NCI-H1105 treated with DMSO at 0.1 percent for 48 hours (cell line): ENCODE results near the gene ABCA2.

ENCODE experiments used
- DNase-seq: peaks from one replicate; lab custom pipeline; 2025; lab: John Stamatoyannopoulos, UW

The ABCA2 gene, protein sequence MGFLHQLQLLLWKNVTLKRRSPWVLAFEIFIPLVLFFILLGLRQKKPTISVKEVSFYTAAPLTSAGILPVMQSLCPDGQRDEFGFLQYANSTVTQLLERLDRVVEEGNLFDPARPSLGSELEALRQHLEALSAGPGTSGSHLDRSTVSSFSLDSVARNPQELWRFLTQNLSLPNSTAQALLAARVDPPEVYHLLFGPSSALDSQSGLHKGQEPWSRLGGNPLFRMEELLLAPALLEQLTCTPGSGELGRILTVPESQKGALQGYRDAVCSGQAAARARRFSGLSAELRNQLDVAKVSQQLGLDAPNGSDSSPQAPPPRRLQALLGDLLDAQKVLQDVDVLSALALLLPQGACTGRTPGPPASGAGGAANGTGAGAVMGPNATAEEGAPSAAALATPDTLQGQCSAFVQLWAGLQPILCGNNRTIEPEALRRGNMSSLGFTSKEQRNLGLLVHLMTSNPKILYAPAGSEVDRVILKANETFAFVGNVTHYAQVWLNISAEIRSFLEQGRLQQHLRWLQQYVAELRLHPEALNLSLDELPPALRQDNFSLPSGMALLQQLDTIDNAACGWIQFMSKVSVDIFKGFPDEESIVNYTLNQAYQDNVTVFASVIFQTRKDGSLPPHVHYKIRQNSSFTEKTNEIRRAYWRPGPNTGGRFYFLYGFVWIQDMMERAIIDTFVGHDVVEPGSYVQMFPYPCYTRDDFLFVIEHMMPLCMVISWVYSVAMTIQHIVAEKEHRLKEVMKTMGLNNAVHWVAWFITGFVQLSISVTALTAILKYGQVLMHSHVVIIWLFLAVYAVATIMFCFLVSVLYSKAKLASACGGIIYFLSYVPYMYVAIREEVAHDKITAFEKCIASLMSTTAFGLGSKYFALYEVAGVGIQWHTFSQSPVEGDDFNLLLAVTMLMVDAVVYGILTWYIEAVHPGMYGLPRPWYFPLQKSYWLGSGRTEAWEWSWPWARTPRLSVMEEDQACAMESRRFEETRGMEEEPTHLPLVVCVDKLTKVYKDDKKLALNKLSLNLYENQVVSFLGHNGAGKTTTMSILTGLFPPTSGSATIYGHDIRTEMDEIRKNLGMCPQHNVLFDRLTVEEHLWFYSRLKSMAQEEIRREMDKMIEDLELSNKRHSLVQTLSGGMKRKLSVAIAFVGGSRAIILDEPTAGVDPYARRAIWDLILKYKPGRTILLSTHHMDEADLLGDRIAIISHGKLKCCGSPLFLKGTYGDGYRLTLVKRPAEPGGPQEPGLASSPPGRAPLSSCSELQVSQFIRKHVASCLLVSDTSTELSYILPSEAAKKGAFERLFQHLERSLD (N-terminal part only)

DNA sequence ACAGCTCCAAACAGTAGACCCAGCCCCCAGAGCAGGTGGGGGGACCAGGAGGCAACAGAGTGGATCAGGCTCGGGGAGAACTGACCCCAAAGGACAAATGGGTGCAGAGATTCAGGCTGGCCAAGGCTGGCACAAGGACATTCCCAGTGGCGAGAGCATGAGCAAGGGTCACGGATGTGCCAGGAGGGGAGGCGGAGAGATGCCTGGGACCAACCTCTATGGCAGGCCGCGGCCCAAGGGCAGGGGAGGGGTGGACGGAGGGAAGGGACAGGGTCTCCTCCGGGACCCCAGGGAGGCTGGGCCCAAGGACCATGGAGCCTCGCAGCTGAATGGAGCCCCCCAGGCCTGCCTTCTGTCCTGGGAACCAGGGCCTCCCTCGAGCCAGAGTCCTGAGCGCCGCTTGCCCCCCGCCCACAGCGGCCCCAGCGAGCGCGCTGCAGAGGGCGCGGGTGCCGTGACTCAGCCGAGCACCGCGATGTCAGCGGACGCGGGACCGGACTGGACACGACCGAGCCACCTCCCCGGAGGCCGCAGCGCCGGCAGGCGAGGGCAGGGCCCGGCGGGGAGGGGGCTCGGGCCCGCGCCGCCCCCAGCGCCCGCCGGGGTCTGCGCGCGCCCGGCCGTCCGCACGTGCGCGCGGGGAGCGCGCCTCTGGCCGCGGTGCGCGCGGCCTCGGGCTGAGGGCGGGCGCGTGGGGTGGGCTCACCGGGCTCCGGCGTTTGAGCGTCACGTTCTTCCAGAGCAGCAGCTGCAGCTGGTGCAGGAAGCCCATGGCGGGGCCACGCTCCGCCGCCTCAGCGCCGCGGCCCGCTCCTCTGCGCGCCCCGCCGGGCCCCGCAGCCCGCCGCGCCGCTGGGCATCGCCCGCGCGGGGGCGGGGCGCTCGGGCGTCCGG, at the start of gene ABCA2:
TSS of gene ABCA2 (minus strand) at position 869 of the 894 bp plus-strand sequence. CDS start at position 772, 97 bp downstream.
- no peak for DNase-seq

DNA sequence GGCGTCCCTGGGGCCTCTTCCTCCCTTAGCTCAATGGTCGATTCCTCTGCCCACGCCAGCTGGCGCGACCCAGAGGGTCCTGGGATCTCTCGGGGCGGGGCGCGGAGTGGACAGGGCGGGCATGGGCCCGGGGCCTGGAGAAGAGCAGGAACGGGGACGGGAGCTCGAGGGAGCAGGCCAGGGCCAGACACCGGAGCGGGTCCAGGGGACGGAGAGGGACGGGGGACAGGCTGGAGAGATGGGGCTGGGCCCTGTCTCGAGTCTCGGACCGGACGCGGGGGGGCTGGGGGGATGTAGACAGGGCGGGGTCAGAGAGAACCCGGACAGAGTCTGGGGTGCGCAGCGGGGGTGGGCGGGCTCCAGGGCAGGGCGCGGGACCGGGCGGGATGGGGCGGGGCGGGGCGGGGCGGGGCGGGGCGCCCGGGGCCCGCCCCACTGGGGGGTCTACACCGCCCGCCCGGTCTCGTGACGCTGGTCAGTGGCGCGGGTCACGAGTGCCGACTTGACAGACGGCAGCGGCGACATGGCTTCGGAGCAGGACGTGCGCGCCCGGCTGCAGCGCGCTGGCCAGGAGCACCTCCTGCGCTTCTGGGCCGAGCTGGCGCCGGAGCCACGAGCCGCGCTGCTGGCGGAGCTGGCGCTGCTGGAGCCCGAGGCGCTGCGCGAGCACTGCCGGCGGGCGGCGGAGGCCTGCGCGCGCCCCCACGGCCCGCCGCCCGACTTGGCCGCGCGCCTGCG, 49.1 kb upstream of the ABCA2 start, which contains the start of gene UAP1L1:
TSS of gene UAP1L1 (plus strand) at position 508 of the 738 bp plus-strand sequence. CDS start at position 524, 16 bp downstream.
- no peak for DNase-seq

DNA sequence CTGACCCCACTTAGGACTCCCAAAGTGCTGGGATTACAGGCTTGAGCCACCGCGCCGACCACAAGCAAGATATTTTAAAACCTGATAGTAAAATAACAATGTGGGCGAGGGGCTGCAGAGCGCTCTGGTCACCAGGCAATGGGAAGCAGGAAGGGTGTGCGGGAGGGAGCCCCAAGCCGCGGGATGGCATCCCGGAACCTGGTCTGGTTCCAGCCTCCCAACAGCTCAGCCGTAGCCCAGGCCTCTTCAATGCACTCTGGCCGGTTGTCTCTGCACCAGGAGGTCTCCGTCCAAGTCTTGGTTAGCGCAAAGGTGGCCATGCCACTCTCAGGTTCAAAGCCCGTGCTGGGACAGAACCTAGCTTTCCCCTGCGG, 48.6 kb upstream of the ABCA2 start:
- no peak for DNase-seq

DNA sequence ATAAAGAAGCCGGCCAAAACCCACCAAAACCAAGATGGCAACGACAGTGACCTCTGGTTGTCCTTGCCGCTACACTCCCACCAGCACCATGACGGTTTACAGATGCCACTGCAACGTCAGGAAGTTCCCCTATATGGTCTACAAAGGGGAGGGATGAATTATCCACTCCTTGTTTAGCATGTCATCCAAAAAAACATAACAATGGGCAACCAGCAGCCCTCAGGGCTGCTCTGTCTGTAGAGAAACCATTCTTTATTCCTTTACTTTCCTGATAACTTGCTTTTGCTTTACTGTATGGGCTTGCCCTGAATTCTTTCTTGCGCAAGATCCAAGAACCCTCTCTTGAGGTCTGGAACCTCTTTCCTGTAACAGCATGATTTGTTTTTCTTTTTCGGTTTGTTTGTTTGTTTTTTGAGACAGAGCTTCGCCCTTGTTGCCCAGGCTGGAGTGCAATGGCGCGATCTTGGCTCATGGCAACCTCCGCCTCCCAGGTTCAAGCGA, 47.3 kb upstream of the ABCA2 start:
- DNase-seq, result no peak

DNA sequence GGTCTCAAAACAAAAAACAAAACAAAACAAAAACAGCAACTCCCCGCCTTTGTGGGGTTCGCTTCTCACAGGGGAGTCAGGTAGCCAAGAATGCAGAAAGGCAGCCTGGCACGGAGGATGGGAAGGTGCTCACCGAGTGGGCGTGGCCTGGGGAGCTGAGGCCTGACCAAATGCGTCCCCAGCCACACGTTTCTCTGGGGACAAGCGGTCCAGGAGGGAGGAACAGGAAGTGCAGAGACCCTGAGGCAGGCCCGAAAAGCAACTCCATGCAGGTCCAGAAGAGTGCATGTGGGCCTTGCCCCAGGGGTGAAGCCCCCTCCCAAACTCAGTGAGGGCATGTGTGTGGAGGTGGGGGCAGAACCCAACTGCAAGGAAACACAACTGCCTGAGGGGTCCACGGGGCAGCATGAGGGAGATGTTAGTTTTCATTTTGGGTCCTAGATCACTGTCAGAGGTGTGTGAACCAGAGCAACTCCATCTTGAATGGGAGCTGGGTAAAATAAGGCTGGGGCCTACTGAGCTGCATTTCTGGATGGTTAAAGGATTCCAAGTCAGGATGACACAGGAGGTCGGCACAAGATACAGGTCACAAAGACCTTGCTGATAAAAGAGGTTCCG, 46.7 kb upstream of the ABCA2 start:
- DNase-seq, result no peak

DNA sequence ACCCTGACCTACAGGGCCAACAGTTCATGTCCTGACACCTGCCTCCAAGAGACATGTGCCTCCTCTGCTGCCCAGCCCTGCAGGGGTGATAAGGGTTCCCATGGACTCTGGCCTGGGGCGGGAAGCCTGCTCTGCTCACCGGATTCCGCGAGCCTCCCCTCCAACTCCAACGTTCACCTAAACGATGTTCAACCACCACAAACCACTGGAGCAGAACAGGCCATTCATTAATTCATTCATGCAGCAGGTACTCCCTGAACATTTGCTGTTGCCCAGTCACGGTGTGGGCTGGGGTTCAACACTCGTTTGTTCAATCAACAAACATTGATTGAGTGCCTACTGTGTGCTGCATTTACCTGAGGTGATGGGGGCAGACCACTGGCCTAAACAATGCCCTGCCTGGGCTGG, 46.0 kb upstream of the ABCA2 start:
- no peak for DNase-seq

DNA sequence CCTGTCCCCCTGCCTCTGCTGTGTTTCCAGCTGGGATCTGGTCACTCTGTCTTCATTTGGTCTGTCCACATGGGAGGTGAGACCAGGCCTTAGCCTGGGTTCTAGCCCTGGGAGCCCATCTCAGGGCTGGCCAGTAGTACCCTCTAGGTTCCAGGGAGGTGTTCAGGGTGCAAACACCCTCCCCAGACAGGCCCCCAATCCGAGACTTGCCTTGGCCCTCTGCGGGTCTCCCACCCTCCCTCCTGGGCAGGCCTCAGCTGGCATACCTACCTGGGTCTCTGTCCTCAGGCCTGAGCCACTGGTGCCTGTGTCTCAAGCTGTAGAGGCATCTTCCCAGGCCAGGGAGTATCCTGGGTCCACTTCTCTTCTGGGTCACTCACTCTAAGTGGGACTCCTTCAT, 43.2 kb upstream of the ABCA2 start:
- DNase-seq, result no peak

DNA sequence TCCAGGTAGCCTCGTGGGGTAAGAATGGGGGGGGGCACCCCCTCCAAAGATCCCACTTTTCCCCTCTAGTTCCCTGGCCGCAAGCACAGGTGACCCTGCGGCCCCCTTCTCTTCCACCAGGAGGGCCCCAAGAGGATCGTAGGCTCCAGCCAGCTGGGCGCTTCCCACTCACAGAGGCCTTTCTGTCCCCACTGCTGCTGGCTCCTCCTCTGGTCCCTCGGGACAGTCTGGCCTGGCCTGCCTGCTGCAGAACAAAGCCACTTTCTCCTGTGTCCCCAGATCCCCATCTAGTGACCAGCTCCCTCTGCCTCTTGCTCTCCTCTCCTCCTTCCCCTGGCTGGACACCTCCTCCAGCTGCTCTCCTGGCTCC, 42.9 kb upstream of the ABCA2 start:
- DNase-seq, result no peak

DNA sequence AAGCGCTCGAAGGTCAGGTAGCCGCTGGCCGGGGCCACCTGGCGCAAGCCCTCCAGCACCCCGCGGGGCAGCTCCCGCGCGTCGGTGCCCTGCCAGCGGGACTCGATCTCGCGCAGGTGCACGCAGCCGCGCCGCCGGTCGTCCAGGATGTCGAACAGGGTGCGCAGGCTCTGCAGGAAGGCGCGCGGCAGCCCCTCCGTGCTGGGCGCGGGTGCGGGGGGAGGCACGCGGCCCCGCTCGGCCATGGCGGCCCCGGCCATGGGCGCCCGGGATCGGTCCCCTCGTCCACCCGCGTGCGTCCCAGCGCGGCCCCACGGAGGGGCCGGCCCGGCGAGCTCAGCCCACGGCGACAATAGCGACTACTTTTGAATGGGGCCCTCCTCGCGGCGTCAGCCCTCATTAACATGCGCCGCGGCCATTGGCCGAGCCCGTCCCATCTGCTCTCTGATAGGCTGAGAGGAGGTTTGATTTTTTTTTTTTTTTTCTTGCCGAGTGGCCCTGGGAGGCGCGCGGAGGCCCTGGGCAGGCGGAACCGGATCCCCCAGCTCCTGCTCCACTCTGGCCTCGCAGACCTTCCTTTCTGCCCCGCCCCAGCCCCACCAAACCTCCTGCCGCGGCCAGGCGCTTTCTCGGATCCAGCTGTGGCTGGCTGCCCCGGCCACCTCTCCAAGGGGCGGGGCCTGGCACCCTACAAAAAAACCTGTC, 42.3 kb upstream of the ABCA2 start, which contains the start of gene SAPCD2:
TSS of gene SAPCD2 (minus strand) at position 357 of the 705 bp plus-strand sequence. CDS start at position 260, 97 bp downstream.
- peak; percentile 88 for DNase-seq

DNA sequence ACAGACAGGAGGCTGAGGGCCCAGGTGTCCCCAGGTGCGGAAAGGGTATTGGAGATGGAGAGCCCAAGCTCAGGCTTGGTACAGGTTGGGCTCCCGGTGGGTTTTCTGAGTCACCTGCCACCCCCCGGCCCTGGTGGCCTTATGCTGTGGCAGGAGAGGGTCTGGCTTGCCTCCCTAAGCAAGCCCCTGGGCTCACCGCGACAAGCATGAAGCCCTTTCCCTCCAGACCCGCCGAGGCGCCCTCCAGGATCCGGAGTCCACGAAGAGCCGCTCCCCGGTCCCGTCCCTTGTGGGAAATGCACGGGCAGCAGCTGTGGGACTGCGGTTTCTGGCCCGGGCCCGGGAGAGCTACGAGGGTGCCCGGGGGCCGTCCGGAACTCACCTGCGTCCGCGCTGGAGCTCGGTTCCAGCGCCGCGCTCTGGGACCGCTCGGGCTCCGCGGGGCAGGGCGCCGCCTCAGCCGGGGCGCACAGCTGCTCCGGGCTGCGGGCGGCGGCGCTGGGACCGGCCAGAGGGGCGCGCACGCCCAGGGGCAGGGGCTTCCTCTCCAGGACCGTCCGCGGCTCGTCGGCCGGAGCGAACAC, 41.6 kb upstream of the ABCA2 start:
- peak; percentile 20 for DNase-seq

DNA sequence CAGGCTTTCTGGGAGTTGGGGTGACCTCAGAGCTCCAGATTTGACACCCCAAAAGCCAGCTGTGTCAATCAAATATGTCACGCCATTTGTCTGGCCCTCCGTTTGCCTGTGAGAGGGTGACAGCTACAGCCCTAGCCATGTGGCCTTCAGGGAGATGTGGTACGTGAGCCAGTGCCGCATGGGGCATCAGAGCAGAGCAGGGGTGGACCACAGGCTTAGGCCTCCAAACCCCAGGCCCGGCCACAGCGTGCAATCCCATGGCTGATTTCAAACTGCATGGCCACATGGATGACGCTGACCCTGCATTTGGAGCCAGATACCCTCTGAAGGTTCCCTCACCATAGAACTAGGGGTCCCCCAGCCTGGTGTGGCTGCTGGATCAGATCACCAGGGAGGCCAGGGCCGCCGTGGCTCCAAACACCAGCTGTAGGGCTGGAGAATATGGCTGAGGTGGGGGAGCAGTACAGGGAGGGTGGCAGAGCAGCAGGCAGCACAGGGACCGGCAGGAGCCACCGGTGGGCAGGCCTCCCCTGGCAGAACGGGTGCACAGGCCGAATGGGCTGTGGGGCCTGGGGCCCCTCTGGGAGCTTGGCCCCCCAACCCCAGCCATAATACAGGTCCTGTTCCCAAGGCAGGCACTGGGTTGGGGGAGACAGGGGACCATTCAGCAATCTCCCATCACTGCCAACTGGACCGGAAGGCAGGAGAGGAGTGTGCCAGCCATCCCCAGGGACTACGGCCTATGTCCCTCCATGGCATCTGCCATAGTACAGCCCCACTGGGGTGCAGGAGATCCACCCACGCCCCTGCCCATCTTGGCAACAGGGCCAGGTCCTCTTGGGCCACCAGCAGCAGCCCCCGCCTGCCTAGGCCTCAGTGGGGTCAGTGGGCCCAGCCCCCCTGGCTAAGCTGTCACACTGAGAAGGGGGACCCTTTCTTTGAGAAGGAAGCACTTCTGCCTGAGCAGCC, 40.8 kb upstream of the ABCA2 start:
- DNase-seq, result no peak

DNA sequence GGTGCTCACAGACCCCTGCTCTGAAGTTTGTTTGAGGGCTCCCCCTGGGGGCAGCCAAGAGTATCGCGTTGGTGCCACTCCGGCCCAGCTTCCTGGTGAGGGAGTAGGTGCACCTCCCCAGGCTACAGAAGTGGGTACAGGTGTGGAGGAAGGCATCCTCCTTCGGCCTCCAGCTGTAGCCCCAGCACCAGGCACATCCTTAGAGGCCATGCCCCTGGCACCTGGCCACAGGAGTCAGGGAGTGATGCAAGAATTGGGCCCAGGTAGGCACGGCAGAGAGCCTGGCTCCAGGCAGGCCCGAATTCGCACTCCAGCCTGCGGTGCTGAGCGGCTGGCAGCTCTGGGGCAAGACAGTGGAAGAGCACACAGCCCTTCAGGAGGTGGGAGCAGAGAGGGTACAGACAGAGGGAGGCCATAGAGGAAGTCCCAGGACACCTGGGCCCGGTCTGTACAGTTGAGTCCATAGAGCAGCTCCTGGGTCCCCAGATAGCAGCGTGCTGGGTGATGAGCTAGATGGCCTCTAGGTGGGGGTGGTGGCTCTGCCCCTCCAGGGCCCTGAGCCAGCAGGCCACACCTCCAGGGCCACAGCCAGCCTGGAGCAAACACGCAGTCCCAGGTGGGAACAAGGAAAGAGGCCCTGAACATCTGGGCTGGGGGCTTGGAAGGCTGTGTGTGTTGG, 40.0 kb upstream of the ABCA2 start:
- DNase-seq, result peak; percentile 56

DNA sequence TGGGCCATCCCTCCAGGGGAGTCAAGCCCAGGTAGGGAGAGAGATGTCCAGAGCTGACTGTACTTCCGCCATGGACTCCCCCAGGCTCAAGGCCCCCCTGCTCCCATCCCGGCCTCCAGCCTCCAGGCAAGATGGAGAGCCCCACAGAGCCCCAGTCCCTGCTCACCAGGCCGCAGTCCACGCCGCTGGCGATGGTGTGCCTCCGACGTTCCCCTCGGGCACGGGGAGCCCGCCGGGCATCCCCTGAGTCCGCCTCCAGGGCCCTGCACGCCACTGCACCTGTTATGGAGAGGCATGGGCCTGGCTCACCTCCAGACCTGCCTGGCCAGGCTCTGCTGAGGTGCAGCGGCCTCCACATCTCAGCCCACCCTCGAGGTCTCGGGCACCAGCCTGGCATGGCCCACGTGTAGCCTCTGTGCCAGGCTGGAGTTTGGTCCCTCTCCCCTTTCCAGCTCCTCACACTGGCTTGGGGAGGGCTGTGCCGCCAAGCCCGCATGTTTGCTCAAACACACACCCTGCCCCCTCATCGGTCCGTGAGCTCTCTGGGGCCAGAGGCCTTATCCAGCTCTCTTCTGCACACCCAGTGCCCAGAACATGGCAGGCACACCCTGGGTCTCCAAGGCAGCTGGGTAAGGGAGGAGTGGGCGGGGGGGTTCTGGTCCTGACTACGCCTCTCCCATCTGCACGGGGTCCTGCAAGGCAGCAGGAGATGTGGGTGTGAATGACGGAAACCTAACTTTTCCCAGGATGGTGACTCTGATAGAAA, 38.2 kb upstream of the ABCA2 start:
- DNase-seq, result no peak

DNA sequence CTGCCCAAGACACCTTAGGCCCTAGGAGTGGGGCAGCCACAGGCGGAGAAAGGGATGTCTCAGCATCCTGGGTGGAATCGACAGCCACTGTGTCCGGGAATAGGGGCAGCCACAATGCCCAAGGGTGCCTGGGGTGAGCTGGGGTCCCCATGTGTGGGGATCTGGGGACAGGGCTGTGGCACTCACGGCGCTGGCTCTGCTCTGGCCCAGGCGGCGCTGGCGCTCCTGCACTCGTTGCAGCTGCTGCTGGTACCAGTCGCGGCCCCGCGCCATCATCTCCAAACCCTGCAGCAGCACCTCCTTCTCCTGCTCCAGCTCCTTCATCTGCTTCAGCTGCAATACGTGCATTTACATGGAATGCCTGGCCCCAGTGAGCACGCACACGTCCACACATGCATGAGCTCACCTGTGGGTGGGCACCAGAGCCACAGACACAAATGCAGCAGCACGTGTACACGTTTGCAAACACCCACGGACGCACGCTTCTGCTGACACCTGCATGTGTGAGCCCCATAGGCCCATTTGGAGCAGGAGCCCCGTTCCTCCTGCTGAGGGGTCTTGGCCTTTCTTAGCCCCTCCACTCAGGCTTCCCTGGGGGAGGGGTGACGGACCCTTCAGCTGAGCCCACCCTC, 37.4 kb upstream of the ABCA2 start:
- no peak for DNase-seq

DNA sequence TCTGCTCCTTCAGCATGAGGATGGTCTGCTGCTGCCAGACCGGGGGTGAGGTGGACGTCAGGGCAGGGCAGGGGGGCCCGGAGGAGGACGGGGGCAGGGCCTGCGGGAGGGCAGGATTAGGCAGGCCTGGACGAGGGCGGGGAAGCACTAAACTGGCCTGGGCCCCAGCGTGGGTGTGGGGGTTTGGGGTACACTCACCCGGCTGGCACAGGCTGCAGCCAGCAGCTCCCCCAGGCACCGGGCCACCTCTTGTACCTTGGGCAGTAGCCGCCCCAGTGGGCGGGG, 36.8 kb upstream of the ABCA2 start:
- DNase-seq, result no peak
